NCI-H2029 (cell line): ENCODE results near the gene SH3TC1.

Experiments
- DNase-seq: peaks from one replicate; lab custom pipeline; 2025; lab: John Stamatoyannopoulos, UW

The SH3TC1 gene

DNA sequence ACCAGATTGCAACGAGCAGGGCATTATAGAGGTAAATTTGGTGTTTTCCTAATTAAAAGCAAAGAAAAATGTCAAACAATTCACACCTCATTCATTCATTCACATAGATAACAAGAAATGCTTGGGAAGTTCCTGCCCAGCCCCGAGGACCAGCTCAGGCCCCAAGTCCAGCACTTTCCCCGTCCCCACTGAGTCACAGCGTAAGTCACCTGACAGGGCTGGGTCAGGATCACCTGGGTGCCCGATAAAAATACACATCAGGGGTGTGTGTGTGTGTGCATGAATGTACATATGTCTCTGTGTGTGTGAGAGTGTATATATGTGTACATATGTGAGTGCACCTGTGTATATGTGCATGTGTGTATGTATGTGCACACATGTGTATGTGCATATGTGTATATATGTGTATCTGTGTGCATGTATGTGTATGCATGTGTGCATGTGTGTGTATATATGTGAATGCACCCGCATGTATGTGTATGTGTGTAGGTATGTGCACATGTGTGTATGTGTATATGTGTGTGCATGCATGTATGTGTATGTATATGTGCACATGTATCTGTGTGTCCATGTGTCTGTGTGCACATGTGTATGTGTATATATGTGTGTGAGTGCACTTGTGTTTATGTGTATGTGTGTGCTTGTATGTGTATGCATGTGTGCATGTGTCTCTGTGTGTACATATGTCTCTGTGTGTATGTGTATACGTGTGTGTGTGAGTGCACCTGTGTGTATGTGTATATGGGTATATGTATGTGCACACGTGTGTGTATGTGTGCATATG lies 18.6 kb upstream of the SH3TC1 start:
- no peak for DNase-seq

DNA sequence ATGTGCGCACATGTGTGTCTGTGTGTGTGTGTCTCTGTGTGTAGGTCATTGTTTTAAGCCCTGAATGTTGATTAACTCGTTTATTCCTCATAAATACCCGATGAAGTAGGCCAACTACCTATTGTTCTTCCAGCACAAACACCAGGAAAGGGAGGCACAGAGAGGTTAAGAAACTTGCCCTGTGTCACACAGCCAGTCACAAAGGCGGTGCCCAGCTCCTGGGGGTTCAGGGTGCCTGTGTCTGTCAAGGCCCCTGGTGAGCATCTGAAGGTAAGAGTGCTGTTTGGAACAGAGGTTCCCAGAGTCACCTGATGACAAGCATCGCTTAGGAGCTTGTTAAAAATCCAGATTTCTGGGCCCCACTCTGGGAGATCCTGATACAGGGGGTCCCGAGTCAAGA lies 18.0 kb upstream of the SH3TC1 start:
- DNase-seq = no peak

DNA sequence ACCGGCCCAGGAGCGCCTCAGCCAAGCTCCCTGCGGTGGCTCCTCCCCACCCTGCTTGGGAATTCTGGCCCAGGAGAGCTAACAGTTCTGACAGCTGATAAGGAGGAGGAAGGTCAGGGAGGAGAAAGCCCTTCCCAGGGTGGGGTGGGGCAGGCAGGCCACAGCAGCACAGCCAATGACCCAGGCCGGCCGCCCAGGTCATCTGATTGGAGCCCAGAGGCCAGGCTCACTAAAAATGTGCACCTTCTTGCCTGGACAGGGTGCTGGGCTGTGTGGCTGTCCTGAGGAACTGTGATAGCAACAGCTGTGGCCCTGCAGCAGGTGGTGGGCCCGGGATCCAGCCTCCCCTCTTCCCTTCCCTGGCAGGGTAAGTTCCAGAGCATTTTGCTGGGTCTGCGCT lies 17.2 kb upstream of the SH3TC1 start:
- no peak for DNase-seq

DNA sequence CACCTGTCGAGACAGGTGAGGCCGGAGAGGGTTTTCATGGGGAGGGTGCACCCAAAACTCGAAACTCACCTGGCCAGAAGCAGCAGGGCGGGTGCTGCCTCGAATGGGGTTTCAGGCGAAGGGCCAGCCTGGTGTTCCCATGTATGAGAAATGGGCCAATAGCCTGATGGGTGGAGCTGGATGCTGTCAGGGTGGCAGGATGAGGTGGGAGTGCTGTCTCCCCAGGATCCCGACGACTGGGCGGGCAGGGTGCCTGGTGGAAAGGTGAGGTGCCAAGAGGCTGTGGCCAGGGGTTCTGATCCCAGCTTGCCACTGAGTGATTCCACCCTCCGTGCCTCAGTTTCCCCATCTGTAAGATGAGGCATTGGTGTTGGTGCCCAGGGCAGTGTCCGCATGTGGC lies 16.8 kb upstream of the SH3TC1 start:
- no peak for DNase-seq

DNA sequence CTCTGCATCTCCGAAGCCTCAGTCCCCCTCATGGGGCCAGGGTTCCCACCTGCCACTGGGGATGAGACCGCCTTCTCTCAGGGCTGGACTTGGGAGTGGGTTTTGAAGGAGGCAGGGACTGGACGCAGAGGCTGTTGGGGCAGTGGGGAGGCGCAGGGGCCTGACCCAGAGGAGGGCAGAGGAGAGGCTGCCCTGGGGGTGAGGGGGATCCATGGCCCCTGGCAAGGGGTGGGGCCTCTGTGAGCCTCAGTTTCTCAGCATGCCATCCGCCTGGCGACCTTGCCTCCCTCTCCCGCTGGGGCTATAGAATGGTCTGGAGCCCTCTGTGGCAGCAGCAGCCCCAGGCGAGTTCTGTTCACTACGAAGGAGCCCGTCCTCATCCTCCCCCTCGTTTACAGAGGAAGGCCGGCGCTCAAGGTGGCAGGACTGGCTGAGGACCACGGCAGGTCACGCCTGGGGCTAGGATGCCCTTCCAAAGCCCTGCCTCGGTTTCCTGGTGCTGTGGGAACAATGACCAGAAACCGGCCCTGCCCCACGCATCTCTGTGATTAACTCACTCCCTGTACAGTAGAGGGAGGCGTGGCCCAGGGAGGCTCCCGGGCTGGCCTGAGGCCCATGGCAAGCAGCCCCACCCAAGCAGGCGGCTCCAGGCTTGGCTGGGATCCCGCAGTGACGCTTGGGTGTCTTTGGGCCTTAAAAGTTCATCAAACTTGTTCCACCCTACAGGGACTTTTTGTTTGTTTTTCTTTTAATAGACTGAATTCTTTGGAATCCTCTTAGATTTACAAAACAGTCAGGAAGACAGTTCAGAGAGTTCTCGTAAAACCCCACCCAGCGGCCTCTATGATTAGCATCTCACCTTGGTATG lies 16.0 kb upstream of the SH3TC1 start:
- peak; percentile 64 for DNase-seq

DNA sequence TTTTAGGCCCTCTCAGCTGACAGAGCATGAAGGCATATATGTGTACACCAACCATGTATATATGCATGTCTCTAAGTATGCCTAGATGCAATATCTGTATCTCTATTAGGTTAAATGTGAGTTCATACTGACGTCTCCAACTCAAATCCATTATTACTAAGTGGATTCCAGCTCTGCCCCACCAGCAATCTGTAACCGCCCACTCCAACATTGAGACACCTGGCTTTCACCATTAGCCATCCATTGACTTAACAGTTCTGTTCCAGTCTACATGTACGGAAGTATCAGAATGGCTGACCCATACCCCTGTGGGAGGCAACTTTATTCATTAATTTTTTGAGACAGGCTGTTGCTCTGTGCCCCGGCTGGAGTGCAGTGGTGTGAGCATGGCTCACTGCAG lies 15.0 kb upstream of the SH3TC1 start:
- DNase-seq = no peak

DNA sequence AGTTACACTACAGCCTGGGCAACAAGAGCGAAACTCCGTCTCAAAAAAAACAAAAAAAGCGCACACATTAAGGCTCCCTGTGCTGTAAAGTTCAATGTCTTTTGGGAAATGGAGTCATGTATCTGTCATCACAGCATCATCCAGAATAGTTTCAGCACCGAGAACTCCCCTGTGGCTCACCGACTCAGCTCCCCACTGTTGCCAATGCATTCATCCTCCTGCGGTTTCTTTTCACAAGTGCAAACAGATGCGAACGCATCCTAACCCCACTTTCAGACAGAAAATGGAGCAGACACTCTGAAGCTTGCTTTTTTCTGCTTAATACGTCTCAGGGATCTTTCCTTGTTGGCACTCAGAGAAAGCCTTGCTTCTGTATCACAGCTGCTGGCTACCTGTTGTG lies 13.8 kb upstream of the SH3TC1 start:
- DNase-seq = no peak

DNA sequence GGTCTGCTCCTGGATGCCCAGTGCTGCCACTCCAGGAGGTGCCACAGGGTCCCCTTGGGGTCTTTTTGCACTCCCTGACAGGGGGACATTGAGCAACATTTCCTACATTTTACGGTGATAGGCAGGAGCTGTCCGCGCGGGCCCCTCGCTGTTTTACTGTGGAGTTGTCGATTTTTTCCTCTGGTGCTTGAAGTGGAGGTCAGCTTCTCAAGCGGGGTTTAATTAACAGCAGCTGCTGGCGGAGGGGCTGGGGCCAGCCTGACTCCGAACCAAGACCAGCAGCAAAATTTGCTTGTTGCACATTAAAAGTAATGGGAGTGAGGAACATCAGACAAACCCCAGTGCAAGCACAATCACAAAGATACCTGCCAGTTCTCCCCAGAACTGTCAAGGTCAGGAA lies 13.2 kb upstream of the SH3TC1 start:
- DNase-seq = no peak

DNA sequence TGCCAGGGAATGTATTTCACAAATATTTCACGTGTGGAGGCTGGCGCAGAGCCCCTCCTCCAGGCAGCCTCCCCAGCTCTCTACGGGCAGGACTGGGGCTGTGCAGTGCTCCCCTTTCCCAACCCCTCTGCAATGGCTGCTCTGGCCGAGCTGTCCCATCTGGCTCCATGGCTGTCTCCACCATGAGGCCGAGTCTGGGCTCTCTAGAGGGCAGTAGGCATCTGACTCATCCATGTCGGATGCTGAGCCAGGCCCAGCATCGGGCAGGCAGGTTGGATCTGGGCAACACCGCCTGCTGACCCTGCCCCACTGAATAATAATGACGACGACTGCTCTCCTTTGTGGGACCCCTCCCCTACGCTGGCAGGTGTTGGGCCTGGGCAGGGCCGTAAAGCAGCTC lies 11.0 kb upstream of the SH3TC1 start:
- no peak for DNase-seq

DNA sequence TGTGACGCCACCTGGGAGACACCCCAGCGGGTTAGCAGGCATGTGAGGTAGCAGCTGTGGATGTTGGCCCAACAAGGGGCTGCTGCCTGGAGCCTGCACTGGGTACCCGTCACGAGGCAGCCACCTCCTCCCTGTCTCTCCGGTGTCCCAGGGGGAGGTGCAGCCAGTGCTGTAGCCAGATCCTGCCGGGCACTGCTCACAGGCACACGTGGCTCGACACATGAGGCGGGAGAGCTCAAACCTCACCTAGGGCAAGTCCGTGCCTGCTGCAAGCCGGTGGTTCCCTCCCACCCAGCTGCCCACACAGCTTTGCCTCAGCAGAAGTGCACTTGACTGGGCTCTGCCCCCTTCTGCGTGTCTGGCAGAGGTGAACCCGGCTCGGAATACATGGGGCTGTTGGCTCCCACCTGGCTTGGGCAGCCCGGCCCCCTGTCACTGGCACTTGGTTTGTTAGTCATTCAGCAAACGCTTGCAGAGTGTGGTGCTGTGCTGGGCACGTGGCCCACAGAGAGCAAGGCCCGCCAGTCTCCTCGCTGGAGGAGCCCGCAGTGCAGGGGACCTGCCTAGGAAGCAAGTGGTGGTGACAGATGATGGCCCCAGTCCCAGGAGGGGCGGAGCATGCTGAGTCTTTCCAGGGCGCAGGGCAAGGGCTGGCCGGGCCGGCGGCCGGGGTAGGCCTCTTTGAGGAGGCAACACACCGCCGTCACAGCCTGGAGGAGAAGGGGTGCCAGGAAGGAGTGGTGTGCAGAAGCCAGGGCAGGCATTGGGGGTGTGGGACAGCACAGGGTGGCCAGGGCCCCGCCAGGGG lies 10.1 kb upstream of the SH3TC1 start:
- peak; percentile 96 for DNase-seq

DNA sequence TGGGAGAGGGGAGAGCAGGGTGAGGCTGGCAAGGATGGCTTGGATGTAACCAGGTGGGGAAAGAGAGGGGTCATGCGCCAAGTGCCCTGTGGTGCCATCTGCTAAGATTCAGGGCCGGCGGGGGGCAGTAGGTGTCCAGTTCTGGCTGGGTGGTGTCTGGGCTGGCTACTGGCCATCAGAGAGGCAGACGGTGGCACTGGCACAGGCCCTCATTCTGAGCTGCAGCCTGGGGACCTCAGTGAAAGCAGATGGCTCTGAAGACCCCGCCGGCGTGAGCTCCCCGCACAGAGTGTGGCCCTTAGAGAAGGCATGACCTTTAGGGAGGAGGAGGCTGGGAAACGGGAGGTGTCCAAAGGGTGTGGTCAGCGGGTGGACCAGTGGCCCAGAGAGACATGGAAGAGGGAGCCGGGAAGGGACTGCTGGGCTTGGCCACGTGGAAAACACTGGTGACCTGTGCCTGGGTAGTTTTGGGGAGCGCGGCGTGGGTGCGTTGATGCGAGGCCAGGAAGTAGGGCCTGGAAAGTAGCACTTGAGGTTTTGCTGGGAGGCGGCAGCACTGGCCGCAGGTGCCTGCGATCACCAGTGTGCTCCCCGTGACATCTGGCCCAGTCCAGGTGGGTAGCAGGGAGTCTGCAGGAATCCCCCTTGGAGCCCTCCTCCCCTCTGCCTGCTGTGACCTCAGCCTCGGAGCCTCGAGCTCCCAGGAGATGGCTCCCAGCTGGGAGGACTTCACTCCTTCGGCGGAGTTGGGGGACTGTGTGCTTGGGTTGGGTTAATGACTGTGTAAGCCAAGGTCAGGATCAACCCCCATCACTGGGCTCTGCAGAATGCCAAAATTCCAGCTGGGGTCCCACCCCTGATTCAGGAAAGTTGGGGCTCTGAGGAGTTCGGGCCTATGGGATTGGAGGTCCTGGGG lies 9.3 kb upstream of the SH3TC1 start:
- DNase-seq = no peak

DNA sequence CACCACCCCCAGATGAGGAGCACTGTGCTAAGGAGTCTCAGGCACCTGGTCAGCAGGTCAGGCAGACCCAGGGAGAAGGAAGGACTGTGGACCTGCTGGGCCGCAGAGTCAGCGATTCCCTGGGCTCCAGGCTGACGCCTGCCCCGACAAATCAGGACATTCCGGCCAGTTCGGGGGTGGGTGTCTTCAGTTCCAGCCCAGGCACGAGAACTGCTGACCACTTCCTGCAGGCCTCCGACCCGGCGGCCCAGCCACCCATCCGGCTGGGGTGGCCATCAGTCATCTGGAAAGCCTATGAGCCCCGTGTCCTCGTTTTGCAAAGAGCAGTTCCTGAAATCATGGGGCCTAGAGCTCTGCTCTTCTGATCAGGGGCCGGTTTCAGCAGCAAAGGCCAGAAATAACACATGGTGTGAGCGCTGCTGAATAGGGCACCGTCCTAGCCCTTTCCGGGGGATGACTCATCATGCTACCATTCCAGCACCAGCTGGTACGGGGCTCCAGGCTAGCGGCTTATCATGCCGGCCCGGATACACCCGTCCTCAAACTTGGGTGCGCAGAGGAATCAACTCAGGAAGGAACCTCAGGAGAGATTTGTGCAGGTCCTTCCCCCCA lies 7.8 kb upstream of the SH3TC1 start:
- no peak for DNase-seq

DNA sequence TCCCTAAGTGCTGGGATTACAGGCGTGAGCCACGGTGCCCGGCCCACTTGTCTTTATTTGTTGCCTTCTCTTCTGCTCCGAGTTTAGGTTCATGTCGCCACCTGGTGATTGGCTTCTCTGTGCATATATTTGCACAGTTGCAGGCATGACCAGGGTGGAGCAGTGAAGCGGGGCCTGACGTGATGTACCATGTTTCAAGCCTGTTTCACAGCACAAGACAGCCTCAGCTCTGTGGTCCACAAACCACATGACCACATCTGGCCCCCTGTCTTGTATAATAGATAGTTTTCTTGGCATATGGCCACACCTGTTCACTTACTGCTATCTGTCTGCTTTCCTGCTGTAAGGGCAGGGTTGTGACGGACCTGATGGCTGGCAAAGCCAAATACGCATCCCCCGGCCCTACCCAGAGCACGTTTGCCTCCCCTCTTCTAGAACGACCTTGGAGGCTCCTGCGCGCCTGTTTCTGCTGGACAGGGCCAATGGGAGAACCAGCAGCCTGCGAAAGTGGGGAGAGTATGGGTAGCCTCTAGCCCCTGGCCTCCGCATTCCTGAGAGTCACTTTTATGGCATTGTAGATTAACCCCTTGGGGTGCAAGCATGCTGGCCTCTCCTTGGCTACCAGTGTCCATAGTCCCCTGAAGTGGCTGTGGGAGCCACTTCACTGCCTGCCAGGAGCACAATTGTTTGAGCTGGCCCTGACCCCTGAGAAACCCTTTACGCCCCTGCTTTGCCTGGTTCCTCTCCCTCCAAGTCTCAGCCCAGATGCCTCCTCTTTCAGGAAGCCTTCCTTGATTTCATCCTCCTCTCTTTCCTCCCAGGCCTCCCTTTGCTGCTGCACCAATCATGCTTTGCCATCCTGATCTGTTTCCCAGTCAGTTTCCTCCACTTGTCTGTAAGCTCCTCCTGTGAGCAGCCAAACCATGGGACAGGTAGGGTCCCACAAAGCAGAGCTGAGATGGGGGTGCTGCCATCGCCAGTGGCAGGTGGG lies 6.0 kb upstream of the SH3TC1 start:
- DNase-seq = peak; percentile 90

DNA sequence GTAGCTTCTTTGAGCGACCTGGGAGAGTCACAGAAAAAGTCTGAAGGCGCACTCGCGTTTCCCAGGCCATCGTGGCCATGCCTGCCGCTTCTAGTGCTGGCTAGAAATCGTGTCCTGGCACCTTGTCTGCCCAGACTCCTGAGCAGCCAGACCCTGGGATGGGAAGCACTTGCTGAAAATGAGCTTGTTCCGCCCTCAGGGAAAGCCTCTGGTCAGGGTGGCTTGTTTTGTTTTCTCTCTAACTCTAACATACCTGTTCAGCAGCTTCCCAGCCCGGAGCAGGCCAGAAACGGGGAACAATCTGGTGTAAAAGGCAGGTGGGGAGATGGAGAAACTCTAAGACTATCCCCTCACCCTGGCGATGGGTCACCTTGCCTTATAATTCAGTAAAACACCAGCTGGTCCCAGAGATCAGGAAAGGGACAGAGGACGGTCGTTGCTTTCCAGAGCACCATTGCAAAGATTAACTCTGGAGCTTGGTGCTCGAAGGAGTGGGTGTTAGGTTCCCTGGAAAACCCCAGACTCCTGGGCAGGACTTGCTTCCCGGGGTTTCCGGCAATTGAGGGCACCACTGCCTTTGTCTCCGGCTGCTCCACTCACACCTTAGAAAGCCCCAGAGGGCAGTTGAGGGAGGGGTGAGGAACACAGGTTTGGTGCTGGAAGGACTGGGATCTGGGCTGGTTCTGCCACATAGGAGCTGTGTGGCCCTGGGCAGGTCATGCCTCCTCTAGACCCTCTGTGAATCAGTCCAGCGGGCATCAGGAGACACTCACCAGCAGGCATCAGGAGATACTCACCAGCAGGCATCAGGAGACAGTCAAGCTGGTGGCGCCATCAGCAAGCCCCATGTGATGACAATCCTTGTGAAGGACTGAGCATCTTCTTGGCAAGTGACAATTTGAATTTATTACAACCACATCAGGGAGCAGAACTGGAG lies 4.5 kb upstream of the SH3TC1 start:
- DNase-seq = no peak

DNA sequence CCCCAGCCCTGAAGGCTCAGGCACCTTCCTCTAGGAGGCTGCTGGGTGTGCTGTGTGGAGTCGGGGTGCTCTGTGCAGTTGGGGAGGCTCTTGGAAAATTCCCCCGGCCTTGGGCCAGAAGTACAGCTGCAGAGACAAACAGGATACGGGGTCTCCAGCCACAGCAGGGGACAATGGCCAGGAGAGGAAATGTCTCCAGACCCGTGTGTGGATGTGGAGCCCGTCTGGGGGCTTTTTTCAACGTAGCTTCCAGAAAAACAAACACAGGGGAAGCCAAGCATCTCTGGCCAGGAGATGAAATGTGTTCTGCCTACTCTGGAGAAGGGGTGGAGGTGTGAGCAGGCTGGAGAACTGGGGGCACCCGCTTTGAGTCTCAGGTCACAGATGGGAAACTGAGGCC lies 3.7 kb upstream of the SH3TC1 start:
- no peak for DNase-seq

DNA sequence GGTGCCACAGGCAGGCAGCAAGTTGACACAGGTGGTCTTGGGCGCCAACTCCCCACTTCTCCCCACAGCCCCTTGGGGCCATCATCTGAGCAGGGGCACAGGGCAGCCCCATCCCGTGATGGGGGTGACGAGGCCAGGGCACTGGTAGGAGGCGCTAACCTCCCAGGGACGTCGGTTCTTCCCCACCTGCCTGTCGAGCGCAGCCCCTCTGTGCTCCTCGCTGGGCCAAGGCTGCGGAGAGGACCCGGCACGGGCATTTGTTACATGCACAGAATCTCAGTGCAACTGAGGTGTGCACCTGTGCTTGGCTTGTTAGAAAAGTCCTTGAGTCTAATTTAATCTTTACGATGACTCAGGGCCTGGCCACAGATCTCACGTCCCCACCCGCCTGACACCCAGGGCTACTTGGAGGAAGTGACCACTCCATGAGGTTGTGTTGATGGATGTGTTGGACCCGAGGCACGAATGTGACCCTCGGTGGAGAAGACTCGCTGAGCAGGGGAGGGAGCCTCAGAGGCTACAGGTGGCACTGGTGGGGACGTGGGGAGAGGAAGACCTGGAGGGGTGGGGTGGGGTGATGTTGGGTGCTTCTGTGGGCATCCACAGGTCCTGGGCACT lies 3.1 kb upstream of the SH3TC1 start:
- no peak for DNase-seq

DNA sequence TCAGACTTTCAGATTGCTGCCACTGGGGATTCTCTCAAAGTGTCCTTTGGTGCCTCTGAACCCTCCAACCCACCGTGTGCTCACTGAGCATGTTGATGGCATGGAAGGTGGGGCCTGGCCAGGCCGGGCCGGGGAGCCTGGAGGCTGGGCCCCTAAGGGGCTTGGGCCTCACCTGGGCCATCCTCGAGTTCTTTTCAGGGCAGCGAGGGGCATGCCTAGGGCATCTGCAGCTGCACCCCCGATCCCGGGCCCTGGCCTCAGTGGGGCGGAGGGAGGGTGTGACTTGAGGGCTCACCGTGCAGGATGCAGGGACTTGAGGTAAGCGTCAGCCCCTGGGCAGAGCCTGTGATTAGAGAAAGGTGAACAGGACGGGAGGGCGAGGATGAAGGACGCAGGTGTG lies 1.6 kb upstream of the SH3TC1 start:
- no peak for DNase-seq

DNA sequence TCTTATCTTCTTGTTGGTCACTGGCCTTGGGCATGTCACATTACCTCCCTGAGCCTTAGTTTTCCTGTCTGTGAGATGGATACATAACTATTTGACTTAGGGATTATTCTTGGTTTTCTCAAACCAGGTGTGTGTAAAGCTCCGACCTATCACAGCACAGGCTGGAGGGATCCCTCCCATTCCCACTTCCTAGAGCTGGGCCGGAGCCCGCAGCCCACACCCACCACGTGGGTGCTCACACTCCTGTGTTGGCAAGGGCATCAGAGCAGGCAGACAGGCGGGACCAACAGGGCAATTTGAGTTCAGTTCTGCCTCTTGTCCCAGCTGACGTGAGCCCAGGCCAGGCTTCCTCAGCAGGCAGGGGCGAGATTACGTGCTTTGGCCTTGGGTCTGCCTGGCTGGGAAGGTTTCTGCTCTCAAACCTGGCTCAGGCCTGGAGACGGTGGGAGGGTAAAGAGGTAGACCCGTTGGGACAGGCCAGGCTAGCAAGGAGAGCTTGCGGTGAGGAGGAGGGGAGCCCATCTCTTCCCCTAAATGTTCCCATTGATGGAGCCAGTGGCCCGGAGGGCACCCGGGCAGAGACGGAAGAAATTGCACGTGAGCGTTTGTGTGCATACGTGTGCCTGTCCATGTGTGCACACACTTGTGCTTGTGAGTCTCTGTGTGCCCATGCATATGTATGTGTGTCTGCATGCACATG lies 734 bp upstream of the SH3TC1 start:
- DNase-seq = no peak
